ENCODE data around the gene RHBDF1. TPM values are rescaled to one million over a fixed set of nuclear protein-coding genes. Genes with fewer than 3 reads are reported as not detected.
"Not testable (repeated sequence)": the region's sequence is repeated elsewhere in the genome, so short reads cannot be mapped to it uniquely, and the experiment has no call there.

The RHBDF1 gene
- total RNA-seq, 2 experiments from 2014 or later, result 0.61 TPM; not detected in 1

DNA sequence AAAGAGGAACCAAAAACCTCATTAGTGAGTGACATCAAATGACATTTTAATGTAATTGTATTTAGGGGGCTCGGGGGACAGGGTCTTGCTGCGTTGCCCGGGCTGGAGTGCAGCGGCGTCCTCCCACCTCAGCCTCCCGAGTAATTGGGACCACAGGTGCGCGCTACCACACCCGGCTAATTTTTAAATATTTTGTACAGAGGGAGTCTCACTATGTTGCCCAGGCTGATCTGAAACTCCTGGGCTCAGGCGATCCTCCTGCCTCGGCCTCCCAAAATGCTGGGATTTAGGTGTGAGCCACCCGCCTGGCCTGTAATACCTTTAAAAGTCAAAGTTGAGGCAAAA, 18.2 kb downstream of the RHBDF1 start:
- Mint-ChIP-seq H3K27ac (peak overlapping the region; percentile 90), H3K27me3 (no peaks in the 10 kb centered on the region), H3K36me3 (ENCODE audit: low read depth) (peaks cover 33% of the 10 kb centered on the region), H3K9me3 (no peaks in the 10 kb centered on the region), H3K4me1 (ENCODE audit: low read depth) (peaks cover 26% of the 10 kb centered on the region), H3K4me3 (peak overlapping the region; percentile 97)
- ChIA-PET POLR2A (interaction anchor here (1.0 to 1.6 kb wide), 2 partner anchors 23 to 83 kb away, joined by 3 to 11 read pairs; partner anchors contain the start of gene MPG), CTCF (interaction anchor here (1.3 to 2.0 kb wide), 3 partner anchors 9 to 43 kb away, joined by 7 to 13 read pairs (median 13); no protein-coding TSS in a partner anchor)
- intact Hi-C loops (cut with micrococcal nuclease), result no loop called here
- DNase-seq (no peak), ATAC-seq (no peak)
- TF ChIP-seq, protein P1, sequence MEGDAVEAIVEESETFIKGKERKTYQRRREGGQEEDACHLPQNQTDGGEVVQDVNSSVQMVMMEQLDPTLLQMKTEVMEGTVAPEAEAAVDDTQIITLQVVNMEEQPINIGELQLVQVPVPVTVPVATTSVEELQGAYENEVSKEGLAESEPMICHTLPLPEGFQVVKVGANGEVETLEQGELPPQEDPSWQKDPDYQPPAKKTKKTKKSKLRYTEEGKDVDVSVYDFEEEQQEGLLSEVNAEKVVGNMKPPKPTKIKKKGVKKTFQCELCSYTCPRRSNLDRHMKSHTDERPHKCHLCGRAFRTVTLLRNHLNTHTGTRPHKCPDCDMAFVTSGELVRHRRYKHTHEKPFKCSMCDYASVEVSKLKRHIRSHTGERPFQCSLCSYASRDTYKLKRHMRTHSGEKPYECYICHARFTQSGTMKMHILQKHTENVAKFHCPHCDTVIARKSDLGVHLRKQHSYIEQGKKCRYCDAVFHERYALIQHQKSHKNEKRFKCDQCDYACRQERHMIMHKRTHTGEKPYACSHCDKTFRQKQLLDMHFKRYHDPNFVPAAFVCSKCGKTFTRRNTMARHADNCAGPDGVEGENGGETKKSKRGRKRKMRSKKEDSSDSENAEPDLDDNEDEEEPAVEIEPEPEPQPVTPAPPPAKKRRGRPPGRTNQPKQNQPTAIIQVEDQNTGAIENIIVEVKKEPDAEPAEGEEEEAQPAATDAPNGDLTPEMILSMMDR (IDR thresholded peaks at IDR 0.05), result no peak

DNA sequence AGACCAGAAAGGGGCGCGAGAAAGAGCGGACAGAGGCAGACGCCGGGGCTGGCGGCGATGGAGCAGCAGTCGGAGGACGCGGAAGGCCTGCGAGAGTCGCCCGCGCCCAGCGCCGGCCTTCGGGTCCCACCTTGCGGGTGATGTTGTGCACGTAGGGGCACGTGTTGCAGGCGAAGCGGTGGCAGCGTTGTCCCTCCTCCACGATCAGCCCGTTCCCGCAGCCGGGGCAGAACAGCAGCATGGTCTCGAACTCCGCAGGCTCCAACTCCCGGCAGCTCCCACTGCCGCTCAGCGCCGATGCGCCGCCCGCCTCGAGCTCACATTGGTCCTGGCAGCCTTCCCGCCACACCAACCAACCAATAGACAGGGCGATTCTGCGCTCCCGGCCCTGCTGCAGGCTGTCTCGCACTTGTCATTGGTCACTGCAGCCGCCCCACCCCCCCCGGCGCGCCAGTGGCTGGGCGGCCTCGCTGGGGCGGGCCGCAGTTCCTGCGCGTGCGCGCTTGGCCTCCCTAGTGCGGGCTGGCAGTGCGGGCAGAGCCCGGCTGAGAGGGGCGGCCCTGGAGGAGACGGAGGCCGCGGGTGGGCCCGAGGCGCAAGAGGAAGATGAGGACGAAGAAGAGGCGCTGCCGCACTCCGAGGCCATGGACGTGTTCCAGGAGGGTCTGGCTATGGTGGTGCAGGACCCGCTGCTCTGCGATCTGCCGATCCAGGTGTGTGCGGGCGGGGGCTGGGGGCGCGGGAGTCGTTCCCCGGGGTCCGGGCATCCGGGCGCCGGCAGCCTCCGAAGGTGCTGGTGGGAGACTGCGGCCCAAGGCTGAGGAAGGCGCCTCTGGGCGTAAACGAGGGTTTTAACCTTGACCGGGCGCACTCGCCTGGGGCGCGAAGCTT, 18.8 kb downstream of the RHBDF1 start, which contains the start of the genes POLR3K and SNRNP25:
TSS of gene POLR3K (minus strand) at position 263 of the 891 bp plus-strand sequence. CDS start at position 241, 22 bp downstream.
TSS of gene SNRNP25 (plus strand) at position 483 of the 891 bp plus-strand sequence. CDS start at position 672, 189 bp downstream.
- Mint-ChIP-seq H3K4me1 (ENCODE audit: low read depth) (peaks cover 26% of the 10 kb centered on the region), H3K9me3 (no peaks in the 10 kb centered on the region), H3K27me3 (no peaks in the 10 kb centered on the region), H3K36me3 (ENCODE audit: low read depth) (peaks cover 39% of the 10 kb centered on the region), H3K4me3 (peak within 1 kb of the TSS; percentile 97), H3K27ac (peak within 1 kb of the TSS; percentile 97)
- ATAC-seq, result peak; percentile 98
- TF ChIP-seq, protein P1 (IDR thresholded peaks at IDR 0.05), result no peak
- intact Hi-C loops (cut with micrococcal nuclease), result no loop called here
- ChIA-PET POLR2A (interaction anchor here (0.6 to 1.6 kb wide), 6 partner anchors 11 to 159 kb away, joined by 3 to 11 read pairs (median 3); partner anchors contain the start of gene MPG), CTCF (interaction anchor here (1.0 to 2.0 kb wide), 4 partner anchors 10 to 43 kb away, joined by 3 to 13 read pairs (median 10); no protein-coding TSS in a partner anchor)
- peak; percentile 99 for DNase-seq

- peaks cover 50% of the 10 kb centered on the region for H3K36me3 Mint-ChIP-seq (ENCODE audit: low read depth)
- peak overlapping the region; percentile 42 for H3K27ac Mint-ChIP-seq
- TF ChIP-seq, protein P1 (IDR thresholded peaks at IDR 0.05), result no peak
- POLR2A ChIA-PET, result no interaction called here
- peaks cover 30% of the 10 kb centered on the region for H3K4me1 Mint-ChIP-seq (ENCODE audit: low read depth)
- intact Hi-C loops (cut with micrococcal nuclease), result no loop called here
- DNase-seq (no peak), ATAC-seq (no peak)
- H3K27me3 Mint-ChIP-seq, result no peaks in the 10 kb centered on the region
- CTCF ChIA-PET, result no interaction called here
- H3K4me3 Mint-ChIP-seq, result peak overlapping the region; percentile 97
- H3K9me3 Mint-ChIP-seq, result no peaks in the 10 kb centered on the region
Measured at GRCh38 chr16:50769-51591, 21.5 kb downstream of the RHBDF1 start.

- no peaks in the 10 kb centered on the region for H3K27me3 Mint-ChIP-seq
- TF ChIP-seq, protein P1 (IDR thresholded peaks at IDR 0.05), result no peak
- no peak for ATAC-seq
- H3K4me1 Mint-ChIP-seq (ENCODE audit: low read depth), result peaks cover 41% of the 10 kb centered on the region
- DNase-seq, result no peak
- H3K36me3 Mint-ChIP-seq (ENCODE audit: low read depth), result peaks cover 74% of the 10 kb centered on the region
- no peaks in the 10 kb centered on the region for H3K9me3 Mint-ChIP-seq
- H3K27ac Mint-ChIP-seq, result no peak overlapping the region
- H3K4me3 Mint-ChIP-seq, result no peak overlapping the region
- POLR2A ChIA-PET, result interaction anchor here (1.1 kb wide), 1 partner anchor 9 kb away, joined by 4 read pairs; no protein-coding TSS in a partner anchor
- CTCF ChIA-PET, result interaction anchor here (1.5 kb wide), 1 partner anchor 50 kb away, joined by 5 read pairs; no protein-coding TSS in a partner anchor
- intact Hi-C loops (cut with micrococcal nuclease), result no loop called here
Measured at GRCh38 chr16:47234-47633, 25.2 kb downstream of the RHBDF1 start.

- Mint-ChIP-seq H3K4me1 (ENCODE audit: low read depth) (peaks cover 42% of the 10 kb centered on the region), H3K36me3 (ENCODE audit: low read depth) (peaks cover 73% of the 10 kb centered on the region)
- H3K27me3 Mint-ChIP-seq; DNase-seq; ATAC-seq; intact Hi-C loops (cut with micrococcal nuclease); H3K9me3 Mint-ChIP-seq; H3K4me3 Mint-ChIP-seq; H3K27ac Mint-ChIP-seq: not testable (repeated sequence)
- ChIA-PET CTCF (interaction anchor here (1.5 kb wide), 1 partner anchor 50 kb away, joined by 5 read pairs; no protein-coding TSS in a partner anchor), POLR2A (interaction anchor here (1.1 kb wide), 1 partner anchor 9 kb away, joined by 4 read pairs; no protein-coding TSS in a partner anchor)
Measured at GRCh38 chr16:46510-46909, 25.9 kb downstream of the RHBDF1 start.
